ENCODE data around the gene TIMM10.
A peak's percentile ranks its signal among the peaks of the same experiment; 100 is the strongest.

Gene TIMM10

DNA sequence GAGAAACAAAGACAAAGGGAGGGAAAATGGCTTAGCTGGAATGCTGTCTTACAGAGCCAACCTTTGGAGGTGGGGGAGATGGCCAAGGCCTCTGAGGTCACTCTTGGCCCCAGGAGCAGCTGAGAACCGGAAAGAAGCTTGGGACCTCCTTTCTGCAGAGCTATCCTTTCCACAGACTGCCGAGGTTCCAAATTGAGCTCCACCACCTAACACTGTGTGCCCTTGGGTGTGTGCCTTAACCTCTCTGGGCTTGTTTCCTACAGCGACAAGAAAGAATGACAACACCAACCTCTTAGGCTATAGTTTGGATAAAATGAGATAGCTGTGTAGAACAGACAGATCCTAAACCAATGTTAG is 47.0 kb downstream of the TIMM10 start:
- TF ChIP-seq CEBPB (IDR thresholded peaks at IDR 0.05) (no peak), TAF1 (IDR thresholded peaks at IDR 0.05; ENCODE audit: low read depth) (no peak), TCF12 (IDR thresholded peaks at IDR 0.05; ENCODE audit: low read depth) (no peak), EGR1 (IDR thresholded peaks at IDR 0.05) (no peak), ZBTB7A (IDR thresholded peaks at IDR 0.05; ENCODE audit: low read depth) (no peak)
- TF ChIP-seq, protein P1, sequence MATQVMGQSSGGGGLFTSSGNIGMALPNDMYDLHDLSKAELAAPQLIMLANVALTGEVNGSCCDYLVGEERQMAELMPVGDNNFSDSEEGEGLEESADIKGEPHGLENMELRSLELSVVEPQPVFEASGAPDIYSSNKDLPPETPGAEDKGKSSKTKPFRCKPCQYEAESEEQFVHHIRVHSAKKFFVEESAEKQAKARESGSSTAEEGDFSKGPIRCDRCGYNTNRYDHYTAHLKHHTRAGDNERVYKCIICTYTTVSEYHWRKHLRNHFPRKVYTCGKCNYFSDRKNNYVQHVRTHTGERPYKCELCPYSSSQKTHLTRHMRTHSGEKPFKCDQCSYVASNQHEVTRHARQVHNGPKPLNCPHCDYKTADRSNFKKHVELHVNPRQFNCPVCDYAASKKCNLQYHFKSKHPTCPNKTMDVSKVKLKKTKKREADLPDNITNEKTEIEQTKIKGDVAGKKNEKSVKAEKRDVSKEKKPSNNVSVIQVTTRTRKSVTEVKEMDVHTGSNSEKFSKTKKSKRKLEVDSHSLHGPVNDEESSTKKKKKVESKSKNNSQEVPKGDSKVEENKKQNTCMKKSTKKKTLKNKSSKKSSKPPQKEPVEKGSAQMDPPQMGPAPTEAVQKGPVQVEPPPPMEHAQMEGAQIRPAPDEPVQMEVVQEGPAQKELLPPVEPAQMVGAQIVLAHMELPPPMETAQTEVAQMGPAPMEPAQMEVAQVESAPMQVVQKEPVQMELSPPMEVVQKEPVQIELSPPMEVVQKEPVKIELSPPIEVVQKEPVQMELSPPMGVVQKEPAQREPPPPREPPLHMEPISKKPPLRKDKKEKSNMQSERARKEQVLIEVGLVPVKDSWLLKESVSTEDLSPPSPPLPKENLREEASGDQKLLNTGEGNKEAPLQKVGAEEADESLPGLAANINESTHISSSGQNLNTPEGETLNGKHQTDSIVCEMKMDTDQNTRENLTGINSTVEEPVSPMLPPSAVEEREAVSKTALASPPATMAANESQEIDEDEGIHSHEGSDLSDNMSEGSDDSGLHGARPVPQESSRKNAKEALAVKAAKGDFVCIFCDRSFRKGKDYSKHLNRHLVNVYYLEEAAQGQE (IDR thresholded peaks at IDR 0.05; ENCODE audit: low read depth), result no peak

DNA sequence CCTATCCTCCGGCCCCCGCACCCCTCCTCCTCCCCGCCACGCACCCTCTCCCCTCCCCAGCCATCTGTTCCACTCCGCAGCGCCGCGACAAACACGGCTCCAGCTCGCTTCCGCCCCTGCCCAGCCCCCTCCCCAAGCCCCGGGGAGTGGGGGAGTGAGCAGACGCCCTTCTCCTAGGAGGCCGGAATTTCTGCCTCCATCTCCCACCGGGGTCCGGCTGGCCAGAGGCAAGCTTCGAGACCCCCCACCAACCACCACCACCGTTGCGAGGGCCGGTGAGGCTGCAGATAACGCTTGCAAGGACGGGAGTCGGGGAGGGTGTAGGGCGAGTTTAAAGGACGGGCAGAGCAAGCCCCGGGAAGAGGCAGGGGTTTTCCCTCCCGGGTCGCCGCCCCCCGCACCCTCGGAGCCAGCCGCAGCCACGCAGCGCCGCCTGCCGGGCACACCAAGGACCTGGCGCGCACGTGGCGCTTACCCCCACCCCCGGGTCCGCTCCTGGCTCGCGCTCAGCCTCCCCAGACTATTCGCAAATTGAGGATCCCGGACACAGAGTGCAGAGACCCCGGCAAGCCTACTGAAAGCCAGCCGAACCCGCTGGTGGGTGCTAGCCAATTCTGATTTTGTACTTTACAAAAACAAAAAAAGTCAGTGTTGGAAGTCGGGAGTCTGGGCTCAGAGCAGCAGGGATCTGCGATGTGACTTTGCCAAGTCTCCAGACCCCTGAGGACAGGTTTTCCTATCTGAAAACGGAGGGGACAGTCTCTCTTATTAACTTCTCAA is 47.6 kb downstream of the TIMM10 start:
- TF ChIP-seq CREB1 (IDR thresholded peaks at IDR 0.05; ENCODE audit: low read depth), result no peak
- no peak for TF ChIP-seq YY1 (IDR thresholded peaks at IDR 0.05; ENCODE audit: low read depth)
- TF ChIP-seq ZBTB7A (IDR thresholded peaks at IDR 0.05; ENCODE audit: low read depth), result peak; percentile 88; the same call in 1 of the 2 replicates
- TF ChIP-seq, protein P2, sequence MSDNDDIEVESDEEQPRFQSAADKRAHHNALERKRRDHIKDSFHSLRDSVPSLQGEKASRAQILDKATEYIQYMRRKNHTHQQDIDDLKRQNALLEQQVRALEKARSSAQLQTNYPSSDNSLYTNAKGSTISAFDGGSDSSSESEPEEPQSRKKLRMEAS (IDR thresholded peaks at IDR 0.05), result peak; percentile 90
- peak; percentile 61 for TF ChIP-seq RAD21 (IDR thresholded peaks at IDR 0.05; ENCODE audit: low read depth)
- no peak for TF ChIP-seq EGR1 (IDR thresholded peaks at IDR 0.05)
- TF ChIP-seq, protein P3, sequence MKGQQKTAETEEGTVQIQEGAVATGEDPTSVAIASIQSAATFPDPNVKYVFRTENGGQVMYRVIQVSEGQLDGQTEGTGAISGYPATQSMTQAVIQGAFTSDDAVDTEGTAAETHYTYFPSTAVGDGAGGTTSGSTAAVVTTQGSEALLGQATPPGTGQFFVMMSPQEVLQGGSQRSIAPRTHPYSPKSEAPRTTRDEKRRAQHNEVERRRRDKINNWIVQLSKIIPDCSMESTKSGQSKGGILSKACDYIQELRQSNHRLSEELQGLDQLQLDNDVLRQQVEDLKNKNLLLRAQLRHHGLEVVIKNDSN (IDR thresholded peaks at IDR 0.05), result peak; percentile 70; the same call in 1 of the 2 replicates
- no peak for TF ChIP-seq EP300 (IDR thresholded peaks at IDR 0.05; ENCODE audit: borderline replicate concordance)
- TF ChIP-seq, protein P1 (IDR thresholded peaks at IDR 0.05; ENCODE audit: low read depth), result no peak
- no peak for TF ChIP-seq TEAD4 (IDR thresholded peaks at IDR 0.05)
- no peak; the same call in 1 of the 2 replicates for TF ChIP-seq TAF1 (IDR thresholded peaks at IDR 0.05; ENCODE audit: low read depth)
- no peak for TF ChIP-seq CEBPB (IDR thresholded peaks at IDR 0.05)
- TF ChIP-seq TCF12 (IDR thresholded peaks at IDR 0.05; ENCODE audit: low read depth), result no peak
- no peak for TF ChIP-seq NFIC (IDR thresholded peaks at IDR 0.05)
- no peak for TF ChIP-seq FOXM1 (IDR thresholded peaks at IDR 0.05; ENCODE audit: borderline replicate concordance, low read depth)

DNA sequence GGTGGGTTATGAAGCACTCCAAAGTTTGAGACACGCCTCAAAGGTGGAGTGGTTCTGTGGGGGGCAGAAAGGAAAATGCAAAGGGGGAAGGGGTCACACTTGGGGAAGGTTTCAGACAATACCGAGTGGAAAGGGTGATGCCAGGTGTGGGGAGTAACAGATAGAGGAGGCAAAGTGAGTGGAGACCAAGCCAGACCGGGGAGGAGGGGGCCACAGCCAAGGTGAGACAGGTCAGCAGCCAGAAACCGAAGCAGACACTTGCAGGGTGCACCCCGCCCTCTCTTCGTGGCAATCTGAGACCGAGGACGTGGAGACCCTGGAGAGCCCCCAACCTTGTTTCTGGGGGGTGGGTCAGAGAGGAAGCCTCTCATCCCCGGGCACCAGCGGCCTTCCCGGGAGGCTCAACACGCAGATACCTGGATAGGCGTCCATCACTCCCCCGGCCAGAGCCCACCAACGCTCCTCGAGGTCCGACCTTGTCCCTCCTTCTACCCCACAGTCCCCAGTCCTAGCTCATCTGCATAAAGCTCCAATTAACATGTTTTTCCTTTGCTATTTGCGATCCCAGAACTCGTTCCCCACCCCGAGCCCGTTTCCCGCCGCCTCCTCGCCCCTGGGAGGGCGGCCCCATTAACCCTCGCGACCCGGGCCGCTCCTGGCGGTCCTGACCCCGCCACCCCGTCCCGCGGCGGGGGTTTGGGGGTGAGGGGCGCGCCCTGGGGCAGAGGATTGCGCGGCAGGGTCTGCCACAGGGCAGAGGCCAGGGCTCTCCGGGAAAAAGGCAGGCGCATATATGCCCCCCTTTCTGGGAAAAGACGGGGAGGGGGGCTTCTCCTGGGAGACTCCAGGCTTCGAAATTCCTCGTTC is 48.4 kb downstream of the TIMM10 start:
- TF ChIP-seq EP300 (IDR thresholded peaks at IDR 0.05; ENCODE audit: borderline replicate concordance) (no peak), RAD21 (IDR thresholded peaks at IDR 0.05; ENCODE audit: low read depth) (no peak)
- TF ChIP-seq, protein P1 (IDR thresholded peaks at IDR 0.05; ENCODE audit: low read depth), result no peak

DNA sequence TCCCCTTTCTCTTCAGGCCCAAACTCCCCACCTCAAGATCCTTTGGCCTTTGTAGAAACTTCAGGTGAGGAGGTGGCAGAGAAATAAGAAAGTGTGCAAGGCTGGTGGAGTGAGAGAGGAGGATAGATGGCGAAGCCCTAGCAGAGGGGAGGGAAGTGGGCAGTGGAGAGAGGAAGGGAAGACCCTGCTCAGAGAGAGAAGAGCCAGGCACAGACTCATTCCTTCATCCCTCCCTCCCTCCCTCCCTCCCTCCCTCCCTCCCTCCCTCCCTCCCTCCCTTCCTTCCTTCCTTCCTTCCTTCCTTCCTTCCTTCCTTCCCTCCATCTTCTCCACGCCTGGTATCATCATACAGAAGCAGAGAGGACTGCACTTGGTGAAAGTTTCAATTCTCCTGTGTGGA is 49.2 kb downstream of the TIMM10 start:
- TF ChIP-seq TEAD4 (IDR thresholded peaks at IDR 0.05) (no peak), RAD21 (IDR thresholded peaks at IDR 0.05; ENCODE audit: low read depth) (no peak), CREB1 (IDR thresholded peaks at IDR 0.05; ENCODE audit: low read depth) (no peak), NFIC (IDR thresholded peaks at IDR 0.05) (no peak), TAF1 (IDR thresholded peaks at IDR 0.05; ENCODE audit: low read depth) (no peak), EP300 (IDR thresholded peaks at IDR 0.05; ENCODE audit: borderline replicate concordance) (no peak)
- TF ChIP-seq, protein P3 (IDR thresholded peaks at IDR 0.05), result no peak
- TF ChIP-seq, protein P2 (IDR thresholded peaks at IDR 0.05), result no peak

All from Ishikawa (cell line).